ENCODE measurements around the gene CFAP46. TPM values are rescaled to one million over a fixed set of nuclear protein-coding genes. Genes with fewer than 3 reads are reported as not detected.

CFAP46 gene
- total RNA-seq, 1 experiment from 2014 or later, result not detected

GRCh38 chr10:132758865-132759264 is 183.5 kb downstream of the CFAP46 start:
- in situ Hi-C loops (cut with HindIII; ENCODE audit: low pct_unique_long_range_greater_than_20kb, low sequenced_read_pairs), result no loop called here
- no peak for DNase-seq (ENCODE audit: low read depth, low spot score)

Other genes with a start within 250 kb of the CFAP46 start
- gene NKX6-2, start 156.4 kb downstream of the CFAP46 start, total RNA-seq (2014; rRNA removed; shearing (Covaris generic)), result not detected in 2 replicates
- gene ADGRA1, start 145.4 kb upstream of the CFAP46 start, total RNA-seq (2014; rRNA removed; shearing (Covaris generic)), result not detected in 2 replicates
- 0.34 and 0.45 TPM in 2 replicates for gene KNDC1, start 217.6 kb upstream of the CFAP46 start, total RNA-seq (2014; rRNA removed; shearing (Covaris generic))